Spleen (tissue), 11 donors: ENCODE results near the gene RARG. TPM values are rescaled to one million over a fixed set of nuclear protein-coding genes. Genes with fewer than 3 reads are reported as not detected.

Experiments used
- DNase-seq: peaks from one replicate; pipeline ENCODE4 v3.0.0-alpha.2; 2020
- H3K27ac ChIP-seq, 8 donors: fragments of 200-600 bp; sonication (generic) in 7 of 8; 1 replicate in 4 of 8; 2 replicates in 4 of 8; pipeline versions ENCODE4 v1.5.0 to v1.8.0; 2016 to 2021; ENCODE audit warnings: inconsistent platforms in 4 of 8, mild to moderate bottlenecking in 4 of 8, moderate library complexity in 1 of 8
- H3K27me3 ChIP-seq, 7 donors: fragments of 200-600 bp; sonication (generic) in 6 of 7; replicated peaks in 1 of 7; 1 replicate in 4 of 7; 2 replicates in 3 of 7; pipeline versions ENCODE4 v1.5.0 to v1.8.0; 2016 to 2021; ENCODE audit warnings: inconsistent platforms in 3 of 7, mild to moderate bottlenecking in 1 of 7
- H3K36me3 ChIP-seq, 6 donors: fragments of 200-600 bp; sonication (generic) in 5 of 6; 1 replicate in 4 of 6; 2 replicates in 2 of 6; pipeline versions ENCODE4 v1.5.0 to v1.8.0; 2016 to 2021; ENCODE audit warnings: inconsistent platforms in 2 of 6
- H3K4me1 ChIP-seq, 6 donors: fragments of 200-600 bp; sonication (generic) in 5 of 6; 1 replicate in 3 of 6; 2 replicates in 3 of 6; pipeline versions ENCODE4 v1.5.0 to v1.8.0; 2016 to 2021; ENCODE audit warnings: inconsistent platforms in 3 of 6
- H3K4me3 ChIP-seq, 8 donors: fragments of 200-600 bp; sonication (generic) in 7 of 8; 1 replicate in 4 of 8; 2 replicates in 4 of 8; pipeline versions ENCODE4 v1.5.0 to v1.8.0; 2016 to 2021; ENCODE audit warnings: inconsistent platforms in 4 of 8, mild to moderate bottlenecking in 4 of 8, moderate library complexity in 2 of 8
- H3K9me3 ChIP-seq, 8 donors: fragments of 200-600 bp; sonication (generic) in 7 of 8; 1 replicate in 4 of 8; 2 replicates in 4 of 8; pipeline versions ENCODE4 v1.5.0 to v1.8.0; 2016 to 2021; ENCODE audit warnings: inconsistent platforms in 4 of 8
- CTCF ChIP-seq, 11 experiments: fragments of 200-600 bp in 7 of 11; fragments of 450-650 bp in 4 of 11; sonication (generic) in 4 of 11; IDR thresholded peaks in 8 of 11; conservative IDR thresholded peaks in 3 of 11; 1 replicate in 7 of 11; 2 replicates in 4 of 11; pipeline versions ENCODE4 v1.4.0 to v1.8.0; 2016 to 2021; ENCODE audit warnings: antibody characterized with exemption in 11 of 11, inconsistent platforms in 4 of 11, mild to moderate bottlenecking in 1 of 11
- POLR2A ChIP-seq, 3 donors: fragments of 450-650 bp; IDR thresholded peaks; one replicate each; pipeline ENCODE4 v1.5.1; 2017; ENCODE audit warnings: antibody characterized with exemption in 3 of 3, mild to moderate bottlenecking in 1 of 3
- POLR2AphosphoS5 ChIP-seq, 3 donors: sonication (generic); formaldehyde crosslinking; IDR thresholded peaks; one replicate each; pipeline ENCODE4 v1.5.1; 2017; ENCODE audit warnings: antibody characterized with exemption in 3 of 3
- WGBS, 5 donors: extraction: QIAGEN DNeasy Blood & Tissue Kit in 3 of 5; methylation state at CpG; one replicate each; pipeline versions ENCODE4 v1.1.5 to v1.1.7; 2013 to 2018; 5-methylcytosine and 5-hydroxymethylcytosine counted together
- intact Hi-C: fragments of 100-400 bp; cut with DNase I; formaldehyde crosslinking; loops from one replicate; pipeline ENCODE4 v1.15.0; 2023; ENCODE audit warnings: low total_unique reads
- polyA plus RNA-seq, 3 donors: library from polyadenylated mRNA; stranded (reverse); fragments of 200-250 nt; gene quantifications; one replicate each; pipeline ENCODE4 v1.2.1, GENCODE V29; 2013
- total RNA-seq, 7 donors: library from RNA; depleted of rRNA in 3 of 7; stranded (reverse); fragments of >200 nt in 3 of 7; fragmentation: NEBNext Ultra II Directional in 4 of 7; extraction: Animal tissue kit (Norgen Biotek cat#: 25700) in 4 of 7; gene quantifications; one replicate each; pipeline versions ENCODE4 v1.1.0 to v1.2.1, GENCODE V29; 2016 to 2021
- donor health status: healthy with polysubstance abuse.
- donor health status: DM: no; HTN: no; CAD: no; lungs with moderate emphysema.
- donor health status: DM: no; HTN: no; CAD: no.
- donor health status: Bipolar disorder and iron deficiency.
- donor health status: healthy.
- donor health status: DM: no; HTN: no; CAD: no.
- donor health status: DM: yes; HTN: yes; CAD: no.

Gene RARG
- total and polyA plus RNA-seq, 10 donors: 4.6 to 20.8 (median 11.2) TPM

GRCh38 chr12:53245286-53245685 is 13.3 kb upstream of the RARG start:
- DNase-seq: no peak
- intact Hi-C loops: no loop called here
- Histone ChIP-seq H3K4me3 (no peak overlapping the region), H3K27ac (no peak overlapping the region), H3K9me3 (no peaks in the 10 kb centered on the region), H3K27me3 (peaks cover 0 to 15% (median 0%) of the 10 kb centered on the region in 7 donors), H3K36me3 (no peaks in the 10 kb centered on the region), H3K4me1 (peaks cover 0 to 5% (median 0%) of the 10 kb centered on the region in 6 donors)
- TF ChIP-seq POLR2A (IDR thresholded peaks at IDR 0.05) (no peak), CTCF (IDR thresholded peaks at IDR 0.05 in 8 of 11, conservative IDR thresholded peaks at IDR 0.05 in 3 of 11) (no peak), POLR2AphosphoS5 (IDR thresholded peaks at IDR 0.05) (no peak)
- WGBS, 5 donors: 77 to 92% (median 81%) methylated on average over 3 of the region's 3 CpGs

- intact Hi-C loops: no loop called here
- no peak for TF ChIP-seq CTCF (IDR thresholded peaks at IDR 0.05 in 8 of 11, conservative IDR thresholded peaks at IDR 0.05 in 3 of 11)
- no peak for TF ChIP-seq POLR2A (IDR thresholded peaks at IDR 0.05)
- TF ChIP-seq POLR2AphosphoS5 (IDR thresholded peaks at IDR 0.05): no peak
- Histone ChIP-seq H3K4me1 (peaks cover 0 to 5% (median 0%) of the 10 kb centered on the region in 6 donors), H3K36me3 (no peaks in the 10 kb centered on the region), H3K27ac (no peak overlapping the region), H3K27me3 (peaks cover 0 to 15% (median 0%) of the 10 kb centered on the region in 7 donors), H3K9me3 (no peaks in the 10 kb centered on the region), H3K4me3 (no peak overlapping the region)
- no peak for DNase-seq
- WGBS, 5 donors: 72 to 88% (median 78%) methylated on average over 1 of the region's 1 CpG
Observed at GRCh38 chr12:53244337-53244736, 12.3 kb upstream of the RARG start.

GRCh38 chr12:53241623-53242412 is 9.8 kb upstream of the RARG start:
- Histone ChIP-seq H3K4me1 (peaks cover 0 to 6% (median 1%) of the 10 kb centered on the region in 6 donors), H3K4me3 (no peak overlapping the region), H3K27me3 (peaks cover 0 to 15% (median 0%) of the 10 kb centered on the region in 7 donors), H3K9me3 (no peaks in the 10 kb centered on the region), H3K36me3 (no peaks in the 10 kb centered on the region), H3K27ac (no peak overlapping the region)
- intact Hi-C loops: no loop called here
- no peak for TF ChIP-seq POLR2AphosphoS5 (IDR thresholded peaks at IDR 0.05)
- TF ChIP-seq POLR2A (IDR thresholded peaks at IDR 0.05): no peak
- TF ChIP-seq CTCF (IDR thresholded peaks at IDR 0.05 in 8 of 11, conservative IDR thresholded peaks at IDR 0.05 in 3 of 11): no peak
- DNase-seq: no peak
- 81 to 87% (median 85%) methylated on average over 11 of the region's 11 CpGs for WGBS, 5 donors

- no peak overlapping the region for H3K4me3 ChIP-seq
- no peak for DNase-seq
- no peak overlapping the region for H3K27ac ChIP-seq
- TF ChIP-seq POLR2AphosphoS5 (IDR thresholded peaks at IDR 0.05) (no peak), CTCF (IDR thresholded peaks at IDR 0.05 in 8 of 11, conservative IDR thresholded peaks at IDR 0.05 in 3 of 11) (no peak), POLR2A (IDR thresholded peaks at IDR 0.05) (no peak)
- WGBS, 5 donors: 89 to 95% (median 94%) methylated on average over 10 of the region's 10 CpGs
- peaks cover 0 to 22% (median 0%) of the 10 kb centered on the region in 7 donors for H3K27me3 ChIP-seq
- intact Hi-C loops: no loop called here
- H3K4me1 ChIP-seq: peaks cover 0 to 20% (median 10%) of the 10 kb centered on the region in 6 donors
- H3K36me3 ChIP-seq: no peaks in the 10 kb centered on the region
- no peaks in the 10 kb centered on the region for H3K9me3 ChIP-seq
Observed at GRCh38 chr12:53239643-53240258, 7.7 kb upstream of the RARG start.
